CD14-positive monocyte (primary cell): Measurements from ENCODE around the gene MAGI3. TPM values are rescaled to one million over a fixed set of nuclear protein-coding genes. Genes with fewer than 3 reads are reported as not detected.
A peak's percentile ranks its signal among the peaks of the same experiment; 100 is the strongest.

Source experiments
- DNase-seq, 3 donors: peaks; one replicate each; pipeline ENCODE4 v3.0.0-alpha.2; 2011 to 2022
- H2AFZ ChIP-seq: 2 replicates; pipeline ENCODE4 v1.6.0; 2012; ENCODE audit warnings: mild to moderate bottlenecking, low read depth, low read length, inconsistent platforms; ENCODE audit not compliant: insufficient read depth, poor library complexity, severe bottlenecking
- H3K27ac ChIP-seq, 2 donors: 1 replicate in 1 of 2; 2 replicates in 1 of 2; pipeline ENCODE4 v1.5.1; 2012 to 2013; ENCODE audit warnings: low read length in 2 of 2, control low read depth in 1 of 2, inconsistent platforms in 1 of 2, low read depth in 1 of 2, mild to moderate bottlenecking in 1 of 2
- H3K27me3 ChIP-seq, 2 donors: one replicate each; pipeline versions ENCODE4 v1.6.0 to v1.6.1; 2011 to 2013; ENCODE audit warnings: low read length in 2 of 2; ENCODE audit not compliant: control insufficient read depth in 2 of 2, insufficient read depth in 2 of 2
- H3K36me3 ChIP-seq, 2 donors: replicated peaks in 1 of 2; 1 replicate in 1 of 2; 2 replicates in 1 of 2; pipeline versions ENCODE4 v1.5.1 to v1.6.1; 2012 to 2013; ENCODE audit warnings: low read length in 2 of 2, control low read depth in 1 of 2, inconsistent platforms in 1 of 2, mild to moderate bottlenecking in 1 of 2; ENCODE audit not compliant: insufficient read depth in 2 of 2, control insufficient read depth in 1 of 2
- H3K4me1 ChIP-seq, 2 donors: 1 replicate in 1 of 2; 2 replicates in 1 of 2; pipeline versions ENCODE4 v1.5.1 to v1.6.1; 2012 to 2013; ENCODE audit warnings: low read length in 2 of 2, control low read depth in 1 of 2, inconsistent platforms in 1 of 2, mild to moderate bottlenecking in 1 of 2, moderate library complexity in 1 of 2; ENCODE audit not compliant: insufficient read depth in 2 of 2, control insufficient read depth in 1 of 2
- H3K4me2 ChIP-seq: replicated peaks from 2 replicates; pipeline ENCODE3; 2012; ENCODE audit warnings: low read length, moderate library complexity, mild to moderate bottlenecking; ENCODE audit not compliant: poor library complexity, severe bottlenecking; ENCODE audit errors: extremely low read depth
- H3K4me3 ChIP-seq, 3 experiments: fragments of 200-600 bp in 1 of 3; sonication (generic) in 1 of 3; replicated peaks in 1 of 3; 1 replicate in 2 of 3; 2 replicates in 1 of 3; pipeline ENCODE4 v1.5.1; 2011 to 2013; ENCODE audit warnings: low read length in 3 of 3, mild to moderate bottlenecking in 3 of 3, control low read depth in 2 of 3, low read depth in 2 of 3, inconsistent platforms in 1 of 3, moderate library complexity in 1 of 3
- H3K79me2 ChIP-seq: 2 replicates; pipeline ENCODE4 v1.6.0; 2012; ENCODE audit warnings: mild to moderate bottlenecking, control low read depth, inconsistent platforms, low read length, moderate library complexity; ENCODE audit not compliant: insufficient read depth
- H3K9ac ChIP-seq: 2 replicates; pipeline ENCODE4 v1.6.0; 2017; ENCODE audit warnings: low read length, mild to moderate bottlenecking; ENCODE audit not compliant: insufficient read depth, poor library complexity, severe bottlenecking
- H3K9me3 ChIP-seq, 2 donors: replicated peaks in 1 of 2; 1 replicate in 1 of 2; 2 replicates in 1 of 2; pipeline versions ENCODE4 v1.5.1 to v1.6.1; 2012 to 2013; ENCODE audit warnings: low read length in 2 of 2, control low read depth in 1 of 2; ENCODE audit not compliant: control insufficient read depth in 1 of 2, insufficient read depth in 1 of 2
- H4K20me1 ChIP-seq: 2 replicates; pipeline ENCODE4 v1.6.0; 2012; ENCODE audit warnings: mild to moderate bottlenecking, low read length, control low read depth, moderate library complexity; ENCODE audit not compliant: insufficient read depth
- H3K27ac Mint-ChIP-seq, 7 donors: one replicate each; pipeline ENCODE4 v1.8.0; 2020; ENCODE audit warnings: mild to moderate bottlenecking in 7 of 7, mixed read lengths in 7 of 7, moderate library complexity in 6 of 7, inconsistent platforms in 2 of 7
- H3K27me3 Mint-ChIP-seq, 3 donors: one replicate each; pipeline ENCODE4 v1.8.0; 2021 to 2022; ENCODE audit warnings: low read depth in 3 of 3, mild to moderate bottlenecking in 3 of 3, mixed read lengths in 3 of 3, moderate library complexity in 3 of 3, inconsistent platforms in 1 of 3
- H3K36me3 Mint-ChIP-seq, 2 donors: one replicate each; pipeline ENCODE4 v1.8.0; 2020; ENCODE audit warnings: mixed read lengths in 2 of 2, inconsistent platforms in 1 of 2, mild to moderate bottlenecking in 1 of 2
- H3K4me1 Mint-ChIP-seq: one replicate; pipeline ENCODE4 v1.8.0; 2020; ENCODE audit warnings: mild to moderate bottlenecking, mixed read lengths
- H3K4me3 Mint-ChIP-seq, 2 donors: one replicate each; pipeline ENCODE4 v1.8.0; 2020; ENCODE audit warnings: mild to moderate bottlenecking in 2 of 2, mixed read lengths in 2 of 2, moderate library complexity in 1 of 2
- H3K9me3 Mint-ChIP-seq, 7 donors: one replicate each; pipeline ENCODE4 v1.8.0; 2020 to 2022; ENCODE audit warnings: mixed read lengths in 7 of 7, mild to moderate bottlenecking in 6 of 7, moderate library complexity in 6 of 7, inconsistent platforms in 2 of 7
- CTCF ChIP-seq: fragments of 200-600 bp; IDR thresholded peaks from one replicate; pipeline ENCODE4 v1.8.0; 2022; ENCODE audit warnings: antibody characterized with exemption, mild to moderate bottlenecking
- WGBS: methylation state at CpG from one replicate; pipeline ENCODE4 v1.1.5; 2013; ENCODE audit warnings: missing lambda C conversion rate; ENCODE audit not compliant: insufficient coverage; 5-methylcytosine and 5-hydroxymethylcytosine counted together
- intact Hi-C, 2 donors: fragments of 100-400 bp; cut with micrococcal nuclease; formaldehyde crosslinking; loops; one replicate each; pipeline versions ENCODE4 v1.15.0 to v1.15.1; 2023
- polyA plus RNA-seq, 3 donors: library from polyadenylated mRNA; depleted of rRNA in 1 of 3; unstranded in 2 of 3; stranded (reverse) in 1 of 3; fragments of 300-500 nt in 2 of 3; fragments of >200 nt in 1 of 3; fragmentation: Illumina TruSeq in 2 of 3; gene quantifications; 1 replicate in 2 of 3; 2 replicates in 1 of 3; pipeline ENCODE4 v1.2.3, GENCODE V29; 2012 to 2021
- small RNA-seq: library from RNA; depleted of rRNA; stranded (forward); fragments of <200 nt; gene quantifications from one replicate; pipeline ENCODE3, GENCODE V24; 2012; ENCODE audit warnings: low read depth; ENCODE audit not compliant: insufficient read length

The MAGI3 gene
- polyA plus RNA-seq, 3 donors = 0.36 to 0.58 (median 0.43) TPM

- Histone ChIP-seq H3K36me3 (peaks cover 17 to 57% of the 10 kb centered on the region in 2 donors), H3K4me2 (no peak overlapping the region), H3K4me3 (no peak overlapping the region), H4K20me1 (no peaks in the 10 kb centered on the region), H3K9ac (no peak overlapping the region), H3K9me3 (no peaks in the 10 kb centered on the region), H3K79me2 (no peaks in the 10 kb centered on the region), H3K4me1 (no peaks in the 10 kb centered on the region), H3K27me3 (no peaks in the 10 kb centered on the region), H2AFZ (no peak overlapping the region), H3K27ac (peak overlapping the region in 1 of 2 donors; percentile 23)
- intact Hi-C loops = no loop called here
- no peak for DNase-seq
- Mint-ChIP-seq H3K4me1 (peaks cover 8% of the 10 kb centered on the region), H3K36me3 (peaks cover 45 to 66% of the 10 kb centered on the region in 2 donors), H3K4me3 (no peak overlapping the region), H3K9me3 (no peaks in the 10 kb centered on the region), H3K27me3 (peaks cover 0 to 2% (median 0%) of the 10 kb centered on the region in 3 donors), H3K27ac (peak overlapping the region in 3 of 7 donors; percentile 17 to 72 (median 62))
- 25% methylated on average over 1 of the region's 2 CpGs for WGBS
- TF ChIP-seq CTCF = no peak
Measured at GRCh38 chr1:113734357-113735055, 344.2 kb downstream of the MAGI3 start.

Small RNA genes lying within 50 kb of the gene (small RNA-seq; reads per million reads assigned to genes)
- gene MTND5P20 = not detected
